RWPE2 (cell line): Measurements from ENCODE around the gene ROCK2.
"Not testable (repeated sequence)": the region's sequence is repeated elsewhere in the genome, so short reads cannot be mapped to it uniquely, and the experiment has no call there.

ENCODE experiments used
- ATAC-seq: fragments of 200-7000 bp; cut with Tn5 transposase; 3 replicates; pipeline ENCODE4 v1.9.1; 2021; ENCODE audit warnings: low read depth
- DNase-seq: peaks from one replicate; pipeline ENCODE4 v3.0.0-alpha.2; 2020; ENCODE audit warnings: low spot score
- H3K27ac ChIP-seq: fragments of 450-650 bp; 2 replicates; pipeline ENCODE4 v1.5.1; 2017; ENCODE audit warnings: mild to moderate bottlenecking; ENCODE audit not compliant: poor library complexity, severe bottlenecking
- H3K27me3 ChIP-seq: fragments of 250-450 bp; sonication (Bioruptor Pico); 2 replicates; pipeline ENCODE4 v1.5.1; 2021; ENCODE audit warnings: mild to moderate bottlenecking, moderate library complexity; ENCODE audit not compliant: insufficient read depth, poor library complexity, severe bottlenecking
- H3K36me3 ChIP-seq: fragments of 250-450 bp; sonication (Bioruptor Pico); 2 replicates; pipeline ENCODE4 v1.5.1; 2020; ENCODE audit warnings: low read depth, mild to moderate bottlenecking, moderate library complexity
- H3K4me1 ChIP-seq: fragments of 250-450 bp; sonication (Bioruptor Pico); 2 replicates; pipeline ENCODE4 v1.5.1; 2021; ENCODE audit warnings: mild to moderate bottlenecking, moderate library complexity; ENCODE audit not compliant: insufficient read depth, poor library complexity, severe bottlenecking
- H3K4me3 ChIP-seq: fragments of 250-450 bp; sonication (Bioruptor Pico); 2 replicates; pipeline ENCODE4 v1.5.1; 2021; ENCODE audit warnings: mild to moderate bottlenecking, moderate library complexity; ENCODE audit not compliant: severe bottlenecking
- H3K9me3 ChIP-seq: fragments of 250-450 bp; sonication (Bioruptor Pico); 2 replicates; pipeline ENCODE4 v1.5.1; 2021; ENCODE audit warnings: mild to moderate bottlenecking, moderate library complexity; ENCODE audit not compliant: severe bottlenecking
- CTCF ChIP-seq: fragments of 450-650 bp; IDR thresholded peaks from one replicate; pipeline ENCODE4 v1.5.1; 2017; ENCODE audit warnings: mild to moderate bottlenecking, moderate library complexity; ENCODE audit not compliant: poor library complexity, severe bottlenecking

ROCK2 gene

DNA sequence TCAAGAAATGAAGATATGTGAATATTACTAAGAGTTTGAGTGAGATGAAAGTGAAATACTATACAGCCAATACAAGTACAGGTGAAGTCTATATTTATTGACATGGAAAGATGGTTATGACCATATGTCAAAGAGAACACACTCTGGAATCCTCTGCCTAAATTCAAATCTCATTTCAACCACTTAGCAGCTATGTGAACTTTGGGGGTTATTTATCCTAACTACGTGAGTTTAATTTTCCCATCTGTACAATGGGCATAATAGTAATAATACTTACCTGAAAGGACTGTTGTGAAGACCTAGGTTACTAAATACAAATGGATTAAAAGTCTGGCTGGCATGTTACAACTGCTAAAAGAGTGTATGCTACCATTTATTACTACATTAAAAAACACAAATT, 79.6 kb downstream of the ROCK2 start:
- Histone ChIP-seq H3K4me1 (no peaks in the 10 kb centered on the region), H3K36me3 (no peaks in the 10 kb centered on the region), H3K27ac (no peak overlapping the region), H3K9me3 (no peaks in the 10 kb centered on the region), H3K27me3 (no peaks in the 10 kb centered on the region), H3K4me3 (no peak overlapping the region)
- DNase-seq: no peak
- ATAC-seq: no peak
- TF ChIP-seq CTCF: no peak

DNA sequence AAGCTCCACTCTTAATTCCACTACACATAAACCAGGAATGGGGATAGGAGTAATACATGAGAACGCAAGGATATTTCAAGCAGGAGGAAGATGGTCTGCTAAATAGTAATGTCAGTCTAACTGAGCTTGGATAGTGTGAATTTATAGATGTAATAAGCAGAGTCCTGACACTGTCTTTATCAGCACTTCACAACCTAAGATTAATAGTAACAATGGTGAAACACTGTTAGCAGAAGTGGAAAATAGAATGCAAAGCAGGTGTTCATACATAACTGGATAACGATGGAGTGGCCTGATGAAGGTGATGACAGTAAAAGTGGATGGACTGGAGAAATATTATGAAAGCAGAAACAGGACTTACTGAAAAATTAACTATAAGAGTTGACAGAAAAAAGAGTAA, 80.4 kb downstream of the ROCK2 start:
- H3K27ac ChIP-seq: no peak overlapping the region
- H3K27me3 ChIP-seq: no peaks in the 10 kb centered on the region
- no peak overlapping the region for H3K4me3 ChIP-seq
- no peaks in the 10 kb centered on the region for H3K9me3 ChIP-seq
- TF ChIP-seq CTCF: no peak
- H3K36me3 ChIP-seq: no peaks in the 10 kb centered on the region
- no peaks in the 10 kb centered on the region for H3K4me1 ChIP-seq
- no peak for ATAC-seq
- no peak for DNase-seq

- DNase-seq: no peak
- no peaks in the 10 kb centered on the region for H3K9me3 ChIP-seq
- H3K36me3 ChIP-seq: no peaks in the 10 kb centered on the region
- H3K4me1 ChIP-seq: no peaks in the 10 kb centered on the region
- H3K27ac ChIP-seq: no peak overlapping the region
- no peak overlapping the region for H3K4me3 ChIP-seq
- no peak for TF ChIP-seq CTCF
- H3K27me3 ChIP-seq: no peaks in the 10 kb centered on the region
- no peak for ATAC-seq
These were observed 81.3 kb downstream of the ROCK2 start for GRCh38 chr2:11263177-11263576.

DNA sequence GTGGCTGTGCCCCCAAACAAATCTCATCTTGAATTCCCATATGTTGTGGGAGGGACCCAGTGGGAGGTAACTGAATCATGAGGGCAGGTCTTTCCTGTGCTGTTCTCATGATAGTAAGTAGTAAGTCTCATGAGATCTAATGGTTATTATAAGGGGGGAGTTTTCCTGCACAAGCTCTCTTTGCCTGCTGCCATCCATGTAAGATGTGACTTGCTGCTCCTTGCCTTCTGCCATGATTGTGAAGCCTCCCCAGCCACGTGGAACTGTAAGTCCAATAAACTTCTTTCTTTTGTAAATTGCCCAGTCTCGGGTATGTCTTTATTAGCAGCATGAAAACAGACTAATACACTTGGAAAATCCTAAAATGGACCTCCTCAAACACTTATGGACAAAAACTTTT, 82.0 kb downstream of the ROCK2 start:
- H3K27ac ChIP-seq, H3K4me3 ChIP-seq, H3K36me3 ChIP-seq, H3K4me1 ChIP-seq, H3K9me3 ChIP-seq, ATAC-seq, H3K27me3 ChIP-seq, DNase-seq: not testable (repeated sequence)

DNA sequence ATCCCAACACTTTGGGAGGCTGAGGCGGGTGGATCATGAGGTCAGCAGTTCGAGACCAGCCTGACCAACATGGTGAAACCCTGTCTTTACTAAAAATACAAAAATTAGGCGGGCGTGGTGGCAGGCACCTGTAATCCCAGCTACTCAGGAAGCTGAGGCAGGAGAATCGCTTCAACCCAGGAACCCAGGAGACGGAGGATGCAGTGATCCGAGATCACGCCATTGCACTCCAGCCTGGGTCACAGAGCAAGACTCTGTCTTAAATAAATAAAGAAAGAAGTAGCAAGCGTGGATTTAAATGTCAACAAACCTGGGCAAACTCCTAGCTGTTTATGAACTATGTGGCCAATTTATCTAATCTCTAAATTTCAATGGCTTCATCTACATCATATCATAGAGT, 82.9 kb downstream of the ROCK2 start:
- not testable (repeated sequence) for ATAC-seq, DNase-seq, H3K27me3 ChIP-seq, H3K9me3 ChIP-seq, H3K36me3 ChIP-seq, H3K27ac ChIP-seq, H3K4me1 ChIP-seq, H3K4me3 ChIP-seq

DNA sequence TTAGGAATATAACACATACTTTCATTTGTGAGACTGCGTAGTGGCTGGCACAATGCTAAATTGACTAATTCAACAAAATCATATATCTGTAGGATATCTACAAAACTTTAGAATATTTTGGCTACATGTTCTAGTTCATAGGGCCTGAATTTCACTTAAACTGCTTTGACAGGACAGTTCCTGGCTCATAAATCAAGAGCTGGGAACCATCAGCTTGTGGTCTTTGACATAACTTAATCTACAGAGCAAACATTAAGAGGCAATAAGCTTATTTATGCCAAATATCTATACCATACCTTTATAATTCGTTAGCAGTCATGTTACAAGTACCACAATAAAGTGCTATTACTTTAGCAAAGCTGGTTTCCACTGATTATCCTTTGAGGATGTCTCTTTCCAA, 83.5 kb downstream of the ROCK2 start:
- no peaks in the 10 kb centered on the region for H3K9me3 ChIP-seq
- H3K27me3 ChIP-seq: no peaks in the 10 kb centered on the region
- DNase-seq (no peak), ATAC-seq (no peak)
- H3K27ac ChIP-seq: no peak overlapping the region
- H3K4me3 ChIP-seq: no peak overlapping the region
- H3K4me1 ChIP-seq: no peaks in the 10 kb centered on the region
- peaks cover 6% of the 10 kb centered on the region; the same call in 1 of the 2 replicates for H3K36me3 ChIP-seq
- no peak for TF ChIP-seq CTCF
